Mesodermal cell (in vitro differentiated cells): ENCODE results near the gene SPTBN2. TPM values are rescaled to one million over a fixed set of nuclear protein-coding genes. Genes with fewer than 3 reads are reported as not detected.

Source experiments
- H3K27ac ChIP-seq: 2 replicates; pipeline ENCODE4 v1.7.0; 2013; ENCODE audit warnings: mild to moderate bottlenecking, low read depth, low read length, moderate library complexity; ENCODE audit not compliant: severe bottlenecking
- H3K36me3 ChIP-seq: 2 replicates; pipeline ENCODE4 v1.7.1; 2013; ENCODE audit warnings: mild to moderate bottlenecking, low read length, moderate library complexity; ENCODE audit not compliant: control insufficient read depth, insufficient read depth
- H3K4me1 ChIP-seq: one replicate; pipeline ENCODE4 v1.7.1; 2013; ENCODE audit warnings: mild to moderate bottlenecking, low read length; ENCODE audit not compliant: insufficient read depth, control insufficient read depth, poor library complexity, severe bottlenecking
- H3K4me3 ChIP-seq: 2 replicates; pipeline ENCODE4 v1.7.0; 2013; ENCODE audit warnings: low read length, control low read depth, mild to moderate bottlenecking; ENCODE audit not compliant: insufficient read depth, poor library complexity, severe bottlenecking; ENCODE audit errors: extremely low read depth
- H3K9me3 ChIP-seq: 2 replicates; pipeline ENCODE4 v1.7.1; 2013; ENCODE audit warnings: mild to moderate bottlenecking, low read length, moderate library complexity; ENCODE audit not compliant: control insufficient read depth
- WGBS, 2 experiments: methylation state at CpG; one replicate each; pipeline ENCODE4 v1.1.5; 2013; ENCODE audit warnings: missing lambda C conversion rate in 2 of 2; ENCODE audit not compliant: insufficient coverage in 2 of 2; 5-methylcytosine and 5-hydroxymethylcytosine counted together
- polyA plus RNA-seq, 2 experiments: library from polyadenylated mRNA; stranded (reverse); fragments of 50-300 nt; gene quantifications; one replicate each; pipeline ENCODE4 v1.2.3, GENCODE V29; 2013

SPTBN2 gene
- 24.9 TPM for polyA plus RNA-seq (2013, experiment 1 of 2)
- 33.4 TPM for polyA plus RNA-seq (2013, experiment 2 of 2)

DNA sequence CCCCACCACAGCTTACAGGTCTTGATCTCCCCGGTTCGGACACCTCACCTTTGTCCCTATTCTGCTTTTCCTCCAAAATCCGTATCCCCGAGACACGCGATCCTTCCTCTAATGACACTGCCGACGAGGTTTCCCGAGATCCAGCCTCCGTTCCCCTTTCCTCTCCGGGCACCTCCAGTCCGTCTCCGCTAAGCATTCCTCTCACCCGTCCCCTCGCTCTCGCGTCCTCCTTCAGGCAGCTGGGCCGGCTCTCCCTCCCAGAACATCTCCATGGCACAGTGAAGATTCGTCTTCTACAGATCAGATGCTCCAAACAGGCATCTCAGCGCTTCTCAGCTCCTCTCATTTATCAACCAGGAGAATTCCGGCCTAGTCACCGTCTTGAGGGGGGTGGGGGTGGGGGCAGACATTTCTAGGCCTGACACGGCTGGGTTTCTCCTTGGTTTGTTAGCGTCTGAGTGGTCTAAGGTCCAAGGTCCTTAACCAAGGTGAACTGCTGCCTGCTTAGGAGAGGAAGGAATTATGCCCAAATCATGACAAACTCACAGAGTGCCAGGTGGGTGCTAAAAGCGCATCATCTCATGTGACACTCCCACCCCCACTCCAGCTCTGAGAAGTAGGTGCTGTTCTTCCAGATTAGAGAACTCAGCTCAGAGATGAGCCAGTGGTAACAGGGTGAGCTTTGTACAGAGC is at the start of gene SPTBN2:
Gene SPTBN2 (minus strand): TSS at position 524 of the 693 bp plus-strand sequence. CDS start 7,976 bp downstream, outside the sequence.
- Histone ChIP-seq H3K9me3 (no peaks in the 10 kb centered on the region), H3K4me3 (peak within 1 kb of the TSS; percentile 43), H3K36me3 (no peaks in the 10 kb centered on the region), H3K27ac (no peak within 1 kb of the TSS), H3K4me1 (peaks cover 17% of the 10 kb centered on the region)
- WGBS, 2 experiments = 7 to 11% methylated on average over 18 to 22 of the region's 25 CpGs

DNA sequence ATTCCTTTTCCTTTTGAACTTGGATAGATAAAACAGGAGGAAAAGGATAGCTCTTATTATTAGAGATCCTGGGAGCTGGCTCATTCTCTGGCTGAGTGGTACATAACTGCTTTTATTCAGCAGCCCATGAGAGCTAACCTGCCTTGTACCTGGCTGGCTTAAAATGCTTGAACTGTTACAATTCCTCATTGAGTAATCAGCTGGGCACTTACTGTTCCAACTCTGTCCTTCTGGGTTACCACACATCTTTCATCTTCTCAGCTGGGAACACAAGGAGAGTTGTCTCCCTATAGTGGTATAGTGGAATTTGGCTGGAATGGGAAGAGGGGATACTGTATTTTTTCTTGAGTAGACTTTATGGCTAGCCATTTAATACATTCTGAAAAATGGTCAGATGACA is 39.8 kb upstream of the SPTBN2 start:
- Histone ChIP-seq H3K4me1 (no peaks in the 10 kb centered on the region), H3K27ac (no peak overlapping the region), H3K9me3 (no peaks in the 10 kb centered on the region), H3K36me3 (peaks cover 6% of the 10 kb centered on the region), H3K4me3 (no peak overlapping the region)

- Histone ChIP-seq H3K4me3 (no peak overlapping the region), H3K36me3 (peaks cover 7% of the 10 kb centered on the region), H3K27ac (no peak overlapping the region), H3K9me3 (no peaks in the 10 kb centered on the region), H3K4me1 (no peaks in the 10 kb centered on the region)
- WGBS, 2 experiments = 100% methylated on average over 2 of the region's 3 CpGs; no CpG with 5 or more reads in 1 of the 2 experiments
These were observed 39.1 kb upstream of the SPTBN2 start for GRCh38 chr11:66768088-66768521.

DNA sequence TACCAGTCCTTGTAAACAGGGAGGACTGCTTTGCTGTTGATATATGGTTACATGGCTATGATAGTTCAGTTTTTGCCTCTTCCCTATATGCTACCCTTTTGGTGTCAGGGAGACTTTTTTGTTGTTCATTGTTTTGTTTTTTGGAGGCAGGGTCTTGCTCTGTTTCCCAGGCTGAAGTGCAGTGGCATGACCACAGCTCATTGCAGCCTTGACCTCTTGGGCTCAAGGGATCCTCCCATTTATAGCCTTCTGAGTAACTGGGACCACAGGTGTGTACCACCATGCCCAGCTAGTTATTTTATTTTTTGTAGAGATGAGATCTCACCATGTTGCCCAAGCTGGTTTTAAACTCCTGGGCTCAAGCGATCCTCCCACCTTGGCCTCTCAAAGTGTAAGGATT is 38.6 kb upstream of the SPTBN2 start:
- 100% methylated on average over 1 of the region's 1 CpG; no CpG with 5 or more reads in 1 of the 2 experiments for WGBS, 2 experiments
- H3K27ac ChIP-seq = no peak overlapping the region
- H3K4me3 ChIP-seq = no peak overlapping the region

GRCh38 chr11:66766681-66767080 is 37.7 kb upstream of the SPTBN2 start:
- WGBS, 2 experiments = no CpG with 5 or more reads among the region's 2 CpGs

More for the DNA sequence above, 38.6 kb upstream of the SPTBN2 start:
- H3K36me3 ChIP-seq = peaks cover 11% of the 10 kb centered on the region
- H3K9me3 ChIP-seq = no peaks in the 10 kb centered on the region
- H3K4me1 ChIP-seq = no peaks in the 10 kb centered on the region

GRCh38 chr11:66762088-66762487 is 33.1 kb upstream of the SPTBN2 start:
- Histone ChIP-seq H3K4me3 (no peak overlapping the region), H3K36me3 (peaks cover 25% of the 10 kb centered on the region), H3K9me3 (no peaks in the 10 kb centered on the region), H3K4me1 (no peaks in the 10 kb centered on the region), H3K27ac (no peak overlapping the region)
- 95 to 96% methylated on average over 25 to 26 of the region's 27 CpGs for WGBS, 2 experiments

More at GRCh38 chr11:66766681-66767080, 37.7 kb upstream of the SPTBN2 start:
- no peak overlapping the region for H3K4me3 ChIP-seq
- H3K9me3 ChIP-seq = no peaks in the 10 kb centered on the region
- H3K27ac ChIP-seq = no peak overlapping the region
- no peaks in the 10 kb centered on the region for H3K4me1 ChIP-seq
- peaks cover 16% of the 10 kb centered on the region for H3K36me3 ChIP-seq

- 70 to 92% methylated on average over 3 of the region's 4 CpGs for WGBS, 2 experiments
- no peak overlapping the region for H3K4me3 ChIP-seq
These were observed 23.1 kb upstream of the SPTBN2 start for GRCh38 chr11:66752148-66752547.

GRCh38 chr11:66749091-66749490 is 20.1 kb upstream of the SPTBN2 start:
- 100% methylated on average over 1 of the region's 2 CpGs for WGBS, 2 experiments
- Histone ChIP-seq H3K36me3 (no peaks in the 10 kb centered on the region), H3K4me1 (no peaks in the 10 kb centered on the region), H3K4me3 (no peak overlapping the region), H3K27ac (no peak overlapping the region), H3K9me3 (no peaks in the 10 kb centered on the region)

More at GRCh38 chr11:66752148-66752547, 23.1 kb upstream of the SPTBN2 start:
- Histone ChIP-seq H3K36me3 (no peaks in the 10 kb centered on the region), H3K27ac (no peak overlapping the region), H3K4me1 (no peaks in the 10 kb centered on the region), H3K9me3 (no peaks in the 10 kb centered on the region)

- 96% methylated on average over 3 of the region's 7 CpGs; no CpG with 5 or more reads in 1 of the 2 experiments for WGBS, 2 experiments
These were observed 18.5 kb upstream of the SPTBN2 start for GRCh38 chr11:66747480-66747879.

GRCh38 chr11:66745356-66746235 is 16.6 kb upstream of the SPTBN2 start:
- 59 to 72% methylated on average over 34 to 37 of the region's 45 CpGs for WGBS, 2 experiments
- no peaks in the 10 kb centered on the region for H3K9me3 ChIP-seq
- no peaks in the 10 kb centered on the region for H3K36me3 ChIP-seq
- H3K4me1 ChIP-seq = no peaks in the 10 kb centered on the region
- H3K4me3 ChIP-seq = peak overlapping the region; percentile 78
- H3K27ac ChIP-seq = no peak overlapping the region

More at GRCh38 chr11:66747480-66747879, 18.5 kb upstream of the SPTBN2 start:
- Histone ChIP-seq H3K4me3 (no peak overlapping the region), H3K9me3 (no peaks in the 10 kb centered on the region), H3K27ac (no peak overlapping the region), H3K36me3 (no peaks in the 10 kb centered on the region), H3K4me1 (no peaks in the 10 kb centered on the region)
